Transverse colon (tissue), 4 donors: ENCODE results near the gene SYK. TPM values are rescaled to one million over a fixed set of nuclear protein-coding genes. Genes with fewer than 3 reads are reported as not detected.

Experiments used
- DNase-seq: peaks from one replicate; pipeline ENCODE4 v3.0.0-alpha.2; 2019
- H3K27ac ChIP-seq, 4 donors: fragments of 200-600 bp; sonication (generic); 2 replicates each; pipeline ENCODE4 v1.5.1; 2016 to 2018; ENCODE audit warnings: inconsistent platforms in 4 of 4
- H3K27me3 ChIP-seq: fragments of 200-600 bp; sonication (generic); 2 replicates; pipeline ENCODE4 v1.5.1; 2017; ENCODE audit warnings: inconsistent platforms
- H3K36me3 ChIP-seq, 4 donors: fragments of 200-600 bp; sonication (generic); 2 replicates each; pipeline ENCODE4 v1.5.1; 2017 to 2019; ENCODE audit warnings: inconsistent platforms in 4 of 4
- H3K4me1 ChIP-seq, 4 donors: fragments of 200-600 bp; sonication (generic); 2 replicates each; pipeline ENCODE4 v1.5.1; 2017 to 2020; ENCODE audit warnings: inconsistent platforms in 4 of 4
- H3K4me3 ChIP-seq, 4 donors: fragments of 200-600 bp; sonication (generic); 1 replicate in 1 of 4; 2 replicates in 3 of 4; pipeline versions ENCODE4 v1.5.1 to v1.6.1; 2017 to 2019; ENCODE audit warnings: inconsistent platforms in 4 of 4
- H3K9me3 ChIP-seq, 2 donors: fragments of 200-600 bp; sonication (generic); 2 replicates each; pipeline ENCODE4 v1.5.1; 2017 to 2019; ENCODE audit warnings: inconsistent platforms in 2 of 2
- CTCF ChIP-seq, 5 experiments: fragments of 200-600 bp in 3 of 5; fragments of 450-650 bp in 2 of 5; sonication (generic) in 3 of 5; IDR thresholded peaks; 1 replicate in 2 of 5; 2 replicates in 3 of 5; pipeline ENCODE4 v1.5.1; 2016 to 2017; ENCODE audit warnings: antibody characterized with exemption in 5 of 5, inconsistent platforms in 3 of 5, mild to moderate bottlenecking in 2 of 5, moderate library complexity in 1 of 5
- EP300 ChIP-seq: sonication (generic); formaldehyde crosslinking; IDR thresholded peaks from one replicate; pipeline ENCODE4 v1.6.1; 2017; ENCODE audit warnings: antibody characterized with exemption, low read depth
- POLR2A ChIP-seq: fragments of 450-650 bp; IDR thresholded peaks from one replicate; pipeline ENCODE4 v1.6.1; 2016; ENCODE audit warnings: antibody characterized with exemption, mild to moderate bottlenecking, moderate library complexity
- POLR2AphosphoS5 ChIP-seq, 3 donors: sonication (generic); formaldehyde crosslinking; IDR thresholded peaks; one replicate each; pipeline ENCODE4 v1.6.1; 2016; ENCODE audit warnings: antibody characterized with exemption in 3 of 3
- WGBS, 2 donors: methylation state at CpG; one replicate each; pipeline ENCODE4 v1.1.5; 2018; ENCODE audit warnings: low coverage in 1 of 2; 5-methylcytosine and 5-hydroxymethylcytosine counted together
- in situ Hi-C, 4 donors: fragments of 200-750 bp; cut with MboI; loops; one replicate each; pipeline versions ENCODE4 v1.15.0 to v1.15.1; 2017; ENCODE audit warnings: low sequenced_read_pairs in 3 of 4, low pct_ligation_motif_present in 1 of 4, low pct_unique_long_range_greater_than_20kb in 1 of 4
- intact Hi-C: fragments of 100-400 bp; cut with DNase I; formaldehyde crosslinking; loops from one replicate; pipeline ENCODE4 v1.15.1; 2023; ENCODE audit warnings: low total_unique reads
- total RNA-seq, 4 donors: library from RNA; depleted of rRNA; stranded (reverse); fragments of >200 nt; gene quantifications; one replicate each; pipeline ENCODE4 v1.1.0, GENCODE V29; 2016

SYK gene
- total RNA-seq, 4 donors from 2014 or later: 32.2 to 534 (median 34.3) TPM

GRCh38 chr9:90844326-90844725 is 42.7 kb downstream of the SYK start:
- no peaks in the 10 kb centered on the region for H3K27me3 ChIP-seq
- in situ Hi-C loops (no loop called here), intact Hi-C loops (no loop called here)
- H3K27ac ChIP-seq: no peak overlapping the region
- no peak for DNase-seq
- H3K36me3 ChIP-seq: peaks cover 0 to 5% (median 0%) of the 10 kb centered on the region in 4 donors
- no peak overlapping the region for H3K4me3 ChIP-seq
- H3K9me3 ChIP-seq: no peaks in the 10 kb centered on the region
- no peak for TF ChIP-seq CTCF (IDR thresholded peaks at IDR 0.05)
- no peak for TF ChIP-seq POLR2AphosphoS5 (IDR thresholded peaks at IDR 0.05)
- no peak for TF ChIP-seq POLR2A
- TF ChIP-seq EP300: no peak
- H3K4me1 ChIP-seq: no peaks in the 10 kb centered on the region

- no peaks in the 10 kb centered on the region for H3K27me3 ChIP-seq
- DNase-seq: no peak
- no peak overlapping the region for H3K4me3 ChIP-seq
- H3K36me3 ChIP-seq: peaks cover 0 to 5% (median 0%) of the 10 kb centered on the region in 4 donors
- intact Hi-C loops: no loop called here
- no peaks in the 10 kb centered on the region for H3K4me1 ChIP-seq
- no peak overlapping the region for H3K27ac ChIP-seq
- 88 to 92% methylated on average over 6 of the region's 6 CpGs for WGBS, 2 donors
- TF ChIP-seq POLR2A: no peak
- in situ Hi-C loops: no loop called here
- no peaks in the 10 kb centered on the region for H3K9me3 ChIP-seq
Observed at GRCh38 chr9:90846770-90847419, 45.3 kb downstream of the SYK start.

- in situ Hi-C loops (no loop called here), intact Hi-C loops (no loop called here)
- Histone ChIP-seq H3K27ac (no peak overlapping the region), H3K27me3 (no peaks in the 10 kb centered on the region), H3K36me3 (peaks cover 0 to 5% (median 0%) of the 10 kb centered on the region in 4 donors), H3K4me1 (no peaks in the 10 kb centered on the region), H3K9me3 (no peaks in the 10 kb centered on the region), H3K4me3 (no peak overlapping the region)
- WGBS, 2 donors: 74 to 75% methylated on average over 1 to 5 of the region's 5 CpGs
- no peak for DNase-seq
- TF ChIP-seq EP300 (no peak), POLR2AphosphoS5 (IDR thresholded peaks at IDR 0.05) (no peak), POLR2A (no peak), CTCF (IDR thresholded peaks at IDR 0.05) (no peak)
Observed at GRCh38 chr9:90847971-90848370, 46.4 kb downstream of the SYK start.

GRCh38 chr9:90848866-90849265 is 47.2 kb downstream of the SYK start:
- in situ Hi-C loops (no loop called here), intact Hi-C loops (no loop called here)
- 82 to 93% methylated on average over 5 to 8 of the region's 8 CpGs for WGBS, 2 donors
- H3K36me3 ChIP-seq: peaks cover 0 to 5% (median 0%) of the 10 kb centered on the region in 4 donors
- no peak overlapping the region for H3K27ac ChIP-seq
- no peaks in the 10 kb centered on the region for H3K4me1 ChIP-seq
- no peak for TF ChIP-seq EP300
- no peak for TF ChIP-seq POLR2A
- no peak for TF ChIP-seq CTCF (IDR thresholded peaks at IDR 0.05)
- TF ChIP-seq POLR2AphosphoS5 (IDR thresholded peaks at IDR 0.05): no peak
- H3K9me3 ChIP-seq: no peaks in the 10 kb centered on the region
- no peaks in the 10 kb centered on the region for H3K27me3 ChIP-seq
- no peak overlapping the region for H3K4me3 ChIP-seq
- DNase-seq: no peak

GRCh38 chr9:90851444-90851843 is 49.8 kb downstream of the SYK start:
- TF ChIP-seq POLR2A (no peak), POLR2AphosphoS5 (IDR thresholded peaks at IDR 0.05) (no peak), CTCF (IDR thresholded peaks at IDR 0.05) (no peak), EP300 (no peak)
- H3K27ac ChIP-seq: no peak overlapping the region
- intact Hi-C loops: no loop called here
- H3K4me3 ChIP-seq: no peak overlapping the region
- no peaks in the 10 kb centered on the region for H3K4me1 ChIP-seq
- H3K9me3 ChIP-seq: no peaks in the 10 kb centered on the region
- DNase-seq: no peak
- in situ Hi-C loops: loop anchor here (25.0 kb wide), 4 partner anchors 89 to 1264 kb away; no protein-coding TSS in a partner anchor
- 85 to 100% methylated on average over 1 to 5 of the region's 5 CpGs for WGBS, 2 donors
- no peaks in the 10 kb centered on the region for H3K27me3 ChIP-seq
- peaks cover 0 to 5% (median 0%) of the 10 kb centered on the region in 4 donors for H3K36me3 ChIP-seq
